ENCODE data around the gene CENPK. TPM values are rescaled to one million over a fixed set of nuclear protein-coding genes. Genes with fewer than 3 reads are reported as not detected.

CENPK gene
- total RNA-seq, 1 experiment from 2014 or later = 46.0 TPM

DNA sequence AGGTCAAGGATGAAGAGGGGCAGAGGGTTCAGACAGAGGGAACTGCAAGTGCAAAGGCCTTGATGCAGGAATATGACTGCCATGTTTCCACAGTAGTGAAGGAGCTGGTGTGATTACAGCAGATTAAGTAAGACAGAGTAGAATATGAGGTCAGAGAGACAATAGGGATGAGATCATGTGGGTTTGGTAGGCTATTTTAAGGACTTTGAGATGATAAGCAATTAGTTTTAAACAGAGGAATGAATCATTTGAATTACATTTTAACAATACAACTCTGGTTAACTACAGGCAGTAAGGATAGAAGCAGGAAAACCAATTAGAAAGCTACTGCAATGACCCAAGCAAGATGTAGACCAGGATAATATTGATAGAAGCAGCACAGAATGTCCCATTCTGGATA lies 7.7 kb downstream of the CENPK start:
- Histone ChIP-seq H3K14ac (ENCODE audit: insufficient read depth, low read length) (no peak overlapping the region), H3K79me1 (ENCODE audit: insufficient read depth, low read depth, low read length, poor library complexity, severe bottlenecking) (no peaks in the 10 kb centered on the region), H3K9me3 (ENCODE audit: control insufficient read depth, low read depth, low read length) (no peaks in the 10 kb centered on the region), H3K27ac (ENCODE audit: insufficient read length, low read depth, low read length) (no peak overlapping the region), H3K23ac (ENCODE audit: insufficient read length, low read depth, low read length) (no peak overlapping the region), H2AFZ (ENCODE audit: low read length) (no peak overlapping the region), H3K23me2 (ENCODE audit: insufficient read length, low read depth, low read length, poor library complexity, severe bottlenecking) (no peaks in the 10 kb centered on the region), H3K4ac (ENCODE audit: low read depth, low read length) (no peak overlapping the region), H3K4me2 (ENCODE audit: insufficient read depth, insufficient read length, low read length) (no peak overlapping the region), H2BK20ac (ENCODE audit: low read depth, low read length, poor library complexity, severe bottlenecking) (no peak overlapping the region), H3T11ph (ENCODE audit: low read length) (no peak overlapping the region), H3K4me1 (ENCODE audit: insufficient read depth, low read length) (no peaks in the 10 kb centered on the region), H3K27me3 (ENCODE audit: insufficient read depth, low read length) (no peaks in the 10 kb centered on the region), H4K8ac (replicated peaks; ENCODE audit: insufficient read length, low read depth, low read length) (no peak overlapping the region), H3K56ac (ENCODE audit: insufficient read length, low read depth, low read length) (no peak overlapping the region), H4K91ac (ENCODE audit: insufficient read length, low read depth, low read length) (no peak overlapping the region), H3K79me2 (ENCODE audit: insufficient read depth, low read length) (no peaks in the 10 kb centered on the region), H2BK15ac (ENCODE audit: low read depth, low read length) (no peak overlapping the region), H3K18ac (ENCODE audit: insufficient read length, low read depth, low read length) (no peak overlapping the region), H2AK5ac (ENCODE audit: insufficient read length, low read length) (no peak overlapping the region), H3K9ac (ENCODE audit: extremely low read depth, insufficient read length, low read length) (no peak overlapping the region), H2BK5ac (ENCODE audit: insufficient read length, low read length) (no peak overlapping the region), H2BK12ac (ENCODE audit: insufficient read length, low read depth, low read length) (no peak overlapping the region), H2BK120ac (ENCODE audit: low read depth, low read length, poor library complexity, severe bottlenecking) (no peak overlapping the region), H4K5ac (ENCODE audit: insufficient read length, low read depth, low read length) (no peak overlapping the region), H4K20me1 (ENCODE audit: control insufficient read depth, insufficient read depth, insufficient read length) (no peaks in the 10 kb centered on the region)
- TF ChIP-seq, protein P1, sequence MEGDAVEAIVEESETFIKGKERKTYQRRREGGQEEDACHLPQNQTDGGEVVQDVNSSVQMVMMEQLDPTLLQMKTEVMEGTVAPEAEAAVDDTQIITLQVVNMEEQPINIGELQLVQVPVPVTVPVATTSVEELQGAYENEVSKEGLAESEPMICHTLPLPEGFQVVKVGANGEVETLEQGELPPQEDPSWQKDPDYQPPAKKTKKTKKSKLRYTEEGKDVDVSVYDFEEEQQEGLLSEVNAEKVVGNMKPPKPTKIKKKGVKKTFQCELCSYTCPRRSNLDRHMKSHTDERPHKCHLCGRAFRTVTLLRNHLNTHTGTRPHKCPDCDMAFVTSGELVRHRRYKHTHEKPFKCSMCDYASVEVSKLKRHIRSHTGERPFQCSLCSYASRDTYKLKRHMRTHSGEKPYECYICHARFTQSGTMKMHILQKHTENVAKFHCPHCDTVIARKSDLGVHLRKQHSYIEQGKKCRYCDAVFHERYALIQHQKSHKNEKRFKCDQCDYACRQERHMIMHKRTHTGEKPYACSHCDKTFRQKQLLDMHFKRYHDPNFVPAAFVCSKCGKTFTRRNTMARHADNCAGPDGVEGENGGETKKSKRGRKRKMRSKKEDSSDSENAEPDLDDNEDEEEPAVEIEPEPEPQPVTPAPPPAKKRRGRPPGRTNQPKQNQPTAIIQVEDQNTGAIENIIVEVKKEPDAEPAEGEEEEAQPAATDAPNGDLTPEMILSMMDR (conservative IDR thresholded peaks at IDR 0.05) = no peak
- Mint-ChIP-seq H3K4me1 (no peaks in the 10 kb centered on the region), H3K9me3 (no peaks in the 10 kb centered on the region), H3K4me3 (no peak overlapping the region), H3K27ac (no peak overlapping the region), H3K36me3 (ENCODE audit: insufficient read depth in 1 of 3, low read depth in 3 of 3) (peaks cover 11 to 58% (median 45%) of the 10 kb centered on the region in 3 experiments; a peak in 6 of 7 replicates), H3K27me3 (ENCODE audit: low read depth) (no peaks in the 10 kb centered on the region; the same call in 1 of the 2 replicates)
- no peak for DNase-seq
